GM13976 (cell line): ENCODE measurements around the gene RAB40B.
A peak's percentile ranks its signal among the peaks of the same experiment; 100 is the strongest.

Experiments used
- DNase-seq: peaks from one replicate; pipeline ENCODE4 v3.0.0; 2012; ENCODE audit warnings: low spot score
- in situ Hi-C: fragments of 300-500 bp; cut with MboI; formaldehyde crosslinking; loops from one replicate; pipeline ENCODE4 v1.12.0; 2022; ENCODE audit warnings: low sequenced_read_pairs, mixed read lengths, inconsistent platforms; ENCODE audit not compliant: unreplicated experiment
- TF ChIP-seq, protein P1 (sequence below): IDR thresholded peaks from 2 replicates; pipeline ENCODE4 v1.5.1; 2012; ENCODE audit warnings: borderline replicate concordance, mild to moderate bottlenecking; ENCODE audit not compliant: insufficient read depth; ENCODE audit errors: extremely low read depth, missing control alignments, control extremely low read depth

RAB40B gene

DNA sequence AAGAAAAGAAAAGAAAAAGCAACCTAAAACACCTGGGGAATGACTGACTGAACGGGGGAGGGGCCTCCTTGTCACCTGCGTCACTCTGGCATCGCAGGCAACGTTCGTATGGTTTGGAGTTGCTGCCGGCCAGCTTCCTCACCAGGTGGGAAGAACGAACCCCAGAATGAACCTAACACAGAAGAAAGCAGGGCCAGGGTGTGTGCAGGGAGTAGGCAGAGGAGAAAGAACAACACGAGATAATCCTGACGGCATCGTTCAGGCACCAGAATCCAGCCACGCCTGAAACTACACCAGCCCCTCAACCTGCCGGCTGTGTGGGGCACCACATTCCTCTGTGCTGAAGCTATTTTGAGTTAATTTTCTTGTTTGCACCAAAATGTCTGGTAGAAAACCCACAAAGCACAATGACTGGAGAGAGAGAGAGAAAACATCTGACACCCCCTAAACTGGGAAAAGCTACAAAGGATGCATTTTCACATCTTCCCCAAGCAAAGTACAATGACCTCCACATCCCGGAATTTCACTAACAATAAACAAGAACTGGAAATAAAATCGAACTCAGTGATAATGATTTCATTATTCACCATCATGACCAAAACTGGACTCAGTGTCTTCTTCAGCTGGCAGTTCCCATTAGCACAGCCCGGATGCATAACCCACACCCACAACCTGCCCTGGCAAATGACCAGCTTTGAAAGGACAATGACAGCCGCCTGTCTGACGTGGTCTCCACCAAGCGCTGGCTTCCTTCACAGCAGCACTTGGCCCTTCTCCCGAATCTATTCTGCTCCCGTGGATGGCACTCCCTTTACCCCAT, 23.6 kb downstream of the RAB40B start:
- no peak for DNase-seq
- TF ChIP-seq, protein P1, sequence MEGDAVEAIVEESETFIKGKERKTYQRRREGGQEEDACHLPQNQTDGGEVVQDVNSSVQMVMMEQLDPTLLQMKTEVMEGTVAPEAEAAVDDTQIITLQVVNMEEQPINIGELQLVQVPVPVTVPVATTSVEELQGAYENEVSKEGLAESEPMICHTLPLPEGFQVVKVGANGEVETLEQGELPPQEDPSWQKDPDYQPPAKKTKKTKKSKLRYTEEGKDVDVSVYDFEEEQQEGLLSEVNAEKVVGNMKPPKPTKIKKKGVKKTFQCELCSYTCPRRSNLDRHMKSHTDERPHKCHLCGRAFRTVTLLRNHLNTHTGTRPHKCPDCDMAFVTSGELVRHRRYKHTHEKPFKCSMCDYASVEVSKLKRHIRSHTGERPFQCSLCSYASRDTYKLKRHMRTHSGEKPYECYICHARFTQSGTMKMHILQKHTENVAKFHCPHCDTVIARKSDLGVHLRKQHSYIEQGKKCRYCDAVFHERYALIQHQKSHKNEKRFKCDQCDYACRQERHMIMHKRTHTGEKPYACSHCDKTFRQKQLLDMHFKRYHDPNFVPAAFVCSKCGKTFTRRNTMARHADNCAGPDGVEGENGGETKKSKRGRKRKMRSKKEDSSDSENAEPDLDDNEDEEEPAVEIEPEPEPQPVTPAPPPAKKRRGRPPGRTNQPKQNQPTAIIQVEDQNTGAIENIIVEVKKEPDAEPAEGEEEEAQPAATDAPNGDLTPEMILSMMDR = no peak
- in situ Hi-C loops = loop anchor here (25.0 kb wide), 1 partner anchor 87 kb away; the partner anchor contains the start of gene TBCD

DNA sequence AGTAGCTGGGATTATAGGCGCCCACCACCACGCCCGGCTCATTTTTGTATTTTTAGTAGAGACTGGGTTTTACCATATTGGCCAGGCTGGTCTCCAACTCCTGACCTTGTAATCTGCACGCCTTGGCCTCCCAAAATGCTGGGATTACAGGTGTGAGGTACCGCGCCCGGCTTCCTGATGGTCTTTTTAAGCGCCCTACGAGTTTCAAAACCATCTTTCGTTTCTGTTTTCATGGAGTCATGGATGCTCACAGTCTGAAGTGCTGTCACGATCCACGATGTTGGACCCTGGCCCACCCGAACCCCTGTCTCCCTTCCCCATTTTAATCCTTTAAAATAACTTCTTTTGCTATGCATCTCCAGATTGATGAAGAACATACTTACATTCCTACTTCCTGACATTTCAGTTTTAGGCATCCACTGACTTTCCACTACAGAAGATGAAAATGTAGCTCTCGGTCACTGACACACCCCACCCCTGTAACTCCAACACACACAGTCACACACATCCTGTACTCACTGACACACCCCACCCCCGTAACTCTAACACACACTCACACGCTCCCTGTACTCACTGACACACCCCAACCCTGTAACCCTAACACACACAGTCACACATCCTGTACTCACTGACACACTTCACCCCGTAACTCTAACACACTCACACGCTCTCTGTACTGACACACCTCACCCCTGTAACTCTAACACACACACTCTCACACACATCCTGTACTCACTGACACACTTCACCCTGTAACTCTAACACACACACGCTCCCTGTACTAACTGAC, 27.6 kb downstream of the RAB40B start:
- in situ Hi-C loops = loop anchor here (25.0 kb wide), 1 partner anchor 91 kb away; the partner anchor contains the start of gene TBCD
- TF ChIP-seq, protein P1 = no peak
- DNase-seq = no peak

GRCh38 chr17:82668631-82669099, 29.8 kb downstream of the RAB40B start:
- DNase-seq = peak; percentile 85
- TF ChIP-seq, protein P1 = peak; percentile 73
- in situ Hi-C loops = loop anchor here (25.0 kb wide), 1 partner anchor 94 kb away; the partner anchor contains the start of gene TBCD

GRCh38 chr17:82668024-82668630, 30.4 kb downstream of the RAB40B start:
- no peak for DNase-seq
- TF ChIP-seq, protein P1 = no peak
- in situ Hi-C loops = loop anchor here (25.0 kb wide), 1 partner anchor 94 kb away; the partner anchor contains the start of gene TBCD

GRCh38 chr17:82667668-82668000, 30.9 kb downstream of the RAB40B start:
- no peak for DNase-seq
- TF ChIP-seq, protein P1 = no peak
- in situ Hi-C loops = loop anchor here (25.0 kb wide), 1 partner anchor 95 kb away; the partner anchor contains the start of gene TBCD
